GM12865 (cell line): ENCODE data around the gene SSMEM1.

Experiments used
- DNase-seq: peaks from one replicate; pipeline ENCODE4 v3.0.0; 2010; ENCODE audit warnings: low read depth
- H3K4me3 ChIP-seq: 2 replicates; pipeline ENCODE4 v1.5.1; 2011; ENCODE audit warnings: mild to moderate bottlenecking, low read depth, low read length, control low read depth
- CTCF ChIP-seq: IDR thresholded peaks from 2 replicates; pipeline ENCODE4 v1.5.1; 2011; ENCODE audit warnings: low read length, control low read depth, low read depth, inconsistent platforms; ENCODE audit not compliant: insufficient read depth; ENCODE audit errors: missing control alignments

SSMEM1 gene

GRCh38 chr7:130263130-130263529 is 55.5 kb downstream of the SSMEM1 start:
- no peak overlapping the region for H3K4me3 ChIP-seq
- TF ChIP-seq CTCF, result no peak
- DNase-seq, result no peak
